HepG2 (cell line): ENCODE data around the gene TBCD. TPM values are rescaled to one million over a fixed set of nuclear protein-coding genes. Genes with fewer than 3 reads are reported as not detected.

Experiments
- ATAC-seq: fragments of 200-7000 bp; cut with Tn5 transposase; 3 replicates; pipeline ENCODE4 v1.9.1; 2020; ENCODE audit warnings: mild to moderate bottlenecking, moderate library complexity
- BruUV-seq: library from RNA; stranded (reverse); fragments of 400-500 nt; replicated peaks from 2 replicates; lab custom pipeline; 2021; lab: Mats Ljungman, UMichigan
- CTCF ChIA-PET: fragments of 300-600 bp; formaldehyde crosslinking; extraction: SDS; loops from one replicate; lab custom pipeline; 2021; ENCODE audit warnings: low total read pairs, inconsistent platforms, low intra/inter-chr PET ratio; lab: Yijun Ruan, JAX
- POLR2A ChIA-PET: fragments of 350-600 bp; sonication (Branson Sonifier 250); formaldehyde crosslinking; loops from one replicate; lab custom pipeline; 2020; ENCODE audit warnings: antibody characterized with exemption, inconsistent platforms; lab: Yijun Ruan, JAX
- DNase-seq: peaks from one replicate; pipeline ENCODE4 v3.0.0-alpha.2; 2015; ENCODE audit warnings: low spot score
- FAIRE-seq: peaks from 3 replicates; lab custom pipeline; 2011; peaks lifted over from hg19 to GRCh38; lab: Jason Lieb, UNC
- H2AFZ ChIP-seq: one replicate; pipeline ENCODE4 v1.6.1; 2011; ENCODE audit warnings: low read length, inconsistent platforms
- H3K27ac ChIP-seq: fragments of 300-600 bp; 3 replicates; pipeline ENCODE4 v1.8.0; 2011; ENCODE audit warnings: mixed run types, mild to moderate bottlenecking, mixed read lengths, low read length, inconsistent platforms; ENCODE audit not compliant: insufficient read depth; ENCODE audit errors: extremely low read length
- H3K27me3 ChIP-seq, 2 experiments: fragments of 200-600 bp in 1 of 2; 2 replicates in 1 of 2; 3 replicates in 1 of 2; pipeline versions ENCODE4 v1.6.0 to v1.8.0; 2011; ENCODE audit warnings: low read length in 2 of 2, mild to moderate bottlenecking in 2 of 2, moderate library complexity in 2 of 2, inconsistent platforms in 1 of 2; ENCODE audit not compliant: insufficient read depth in 2 of 2, control insufficient read depth in 1 of 2
- H3K36me3 ChIP-seq, 2 experiments: fragments of 200-600 bp in 1 of 2; replicated peaks in 1 of 2; 2 replicates in 1 of 2; 3 replicates in 1 of 2; pipeline versions ENCODE4 v1.5.1 to v1.8.0; 2011; ENCODE audit warnings: low read length in 2 of 2, inconsistent platforms in 1 of 2; ENCODE audit not compliant: insufficient read depth in 2 of 2, control insufficient read depth in 1 of 2
- H3K4me1 ChIP-seq: 2 replicates; pipeline ENCODE4 v1.5.1; 2012; ENCODE audit warnings: low read length, inconsistent platforms; ENCODE audit not compliant: insufficient read depth
- H3K4me2 ChIP-seq: 2 replicates; pipeline ENCODE4 v1.6.0; 2011; ENCODE audit warnings: low read depth, low read length, inconsistent platforms
- H3K4me3 ChIP-seq, 3 experiments: fragments of 200-600 bp in 1 of 3; sonication (generic), shearing (Covaris generic) in 1 of 3; replicated peaks in 1 of 3; 2 replicates each; pipeline ENCODE4 v1.5.1; 2011 to 2016; ENCODE audit warnings: low read length in 3 of 3, inconsistent platforms in 2 of 3, low read depth in 2 of 3, mild to moderate bottlenecking in 2 of 3, control low read depth in 1 of 3, mixed read lengths in 1 of 3; ENCODE audit not compliant: insufficient read depth in 1 of 3
- H3K79me2 ChIP-seq: one replicate; pipeline ENCODE4 v1.6.1; 2011; ENCODE audit warnings: low read length, inconsistent platforms; ENCODE audit not compliant: insufficient read depth
- H3K9ac ChIP-seq: 2 replicates; pipeline ENCODE4 v1.6.0; 2011; ENCODE audit warnings: mild to moderate bottlenecking, low read depth, low read length, inconsistent platforms; ENCODE audit not compliant: insufficient read depth
- H3K9me3 ChIP-seq: 2 replicates; pipeline ENCODE4 v1.5.1; 2012; ENCODE audit warnings: mild to moderate bottlenecking, low read length
- H4K20me1 ChIP-seq: 2 replicates; pipeline ENCODE4 v1.6.0; 2011; ENCODE audit warnings: inconsistent platforms, mild to moderate bottlenecking, low read length, moderate library complexity; ENCODE audit not compliant: insufficient read depth
- AGO2 ChIP-seq: fragments of 200-400 bp; formaldehyde crosslinking; optimal IDR thresholded peaks from 2 replicates; pipeline ENCODE3; 2017; ENCODE audit warnings: mild to moderate bottlenecking, low read depth, low read length, moderate library complexity
- BCL6 ChIP-seq: IDR thresholded peaks from 2 replicates; pipeline ENCODE4 v1.6.1; 2016; ENCODE audit warnings: missing genetic modification reagents, missing compliant biosample characterization
- BHLHE40 ChIP-seq: IDR thresholded peaks from 2 replicates; pipeline ENCODE4 v1.6.1; 2011; ENCODE audit warnings: low read length, improper control_type of control experiment
- CHD4 ChIP-seq: fragments of 200-600 bp; sonication (generic); IDR thresholded peaks from 2 replicates; pipeline ENCODE4 v1.7.0; 2017; ENCODE audit warnings: mild to moderate bottlenecking, low read length, borderline replicate concordance
- CREBL2 ChIP-seq: sonication (generic); formaldehyde crosslinking; IDR thresholded peaks from 2 replicates; pipeline ENCODE4 v1.8.1; 2023; ENCODE audit warnings: missing genetic modification reagents, mild to moderate bottlenecking, borderline replicate concordance
- NKX3-1 ChIP-seq: sonication (generic); formaldehyde crosslinking; IDR thresholded peaks from 2 replicates; pipeline ENCODE4 v1.5.0; 2020; ENCODE audit warnings: missing genetic modification reagents
- SIN3A ChIP-seq: IDR thresholded peaks from 2 replicates; pipeline ENCODE4 v1.6.1; 2011; ENCODE audit warnings: low read depth, mild to moderate bottlenecking, control low read depth, low read length, borderline replicate concordance
- SPEN ChIP-seq: sonication (generic); formaldehyde crosslinking; IDR thresholded peaks from 2 replicates; pipeline ENCODE4 v1.5.1; 2020; ENCODE audit warnings: low read depth, mild to moderate bottlenecking, missing genetic modification reagents
- ZFP82 ChIP-seq: sonication (generic); formaldehyde crosslinking; IDR thresholded peaks from 2 replicates; pipeline ENCODE4 v1.5.1; 2020; ENCODE audit warnings: mild to moderate bottlenecking, missing genetic modification reagents, borderline replicate concordance
- ZKSCAN8 ChIP-seq: IDR thresholded peaks from 2 replicates; pipeline ENCODE4 v1.6.1; 2016; ENCODE audit warnings: borderline replicate concordance, missing genetic modification reagents, missing compliant biosample characterization
- ZNF280D ChIP-seq: sonication (generic); formaldehyde crosslinking; IDR thresholded peaks from 2 replicates; pipeline ENCODE4 v1.5.1; 2020; ENCODE audit warnings: mild to moderate bottlenecking, missing genetic modification reagents
- ZNF460 ChIP-seq: sonication (generic); formaldehyde crosslinking; IDR thresholded peaks from 2 replicates; pipeline ENCODE4 v1.5.1; 2020; ENCODE audit warnings: missing genetic modification reagents, mild to moderate bottlenecking, borderline replicate concordance
- WGBS: methylation state at CpG from one replicate; pipeline ENCODE4 v1.1.6; 2017; ENCODE audit warnings: low lambda C conversion rate; 5-methylcytosine and 5-hydroxymethylcytosine counted together
- in situ Hi-C: cut with HindIII; loops from 2 replicates; pipeline ENCODE4 v1.10.0; 2017; ENCODE audit warnings: low pct_unique_long_range_greater_than_20kb; ENCODE audit not compliant: extremely low pct_ligation_motif_present
- intact Hi-C: fragments of 100-400 bp; cut with micrococcal nuclease; formaldehyde crosslinking; loops from one replicate; pipeline ENCODE4 v1.10.0; 2022; ENCODE audit not compliant: unreplicated experiment
- polyA plus RNA-seq, 8 experiments: library from polyadenylated mRNA; depleted of rRNA in 3 of 8; stranded (reverse) in 7 of 8; unstranded in 1 of 8; fragments of >200 nt; fragmentation: Illumina TruSeq in 4 of 8; extraction: Trizol in 4 of 8; gene quantifications; 2 replicates each; pipeline versions ENCODE4 v1.2.1 to v1.2.3, GENCODE V29; 2011 to 2016; ENCODE audit warnings: low read depth in 4 of 8, missing spikeins in 1 of 8, mixed read lengths in 1 of 8; ENCODE audit not compliant: insufficient read depth in 1 of 8
- total RNA-seq, 5 experiments: library from RNA; depleted of rRNA; stranded (reverse); fragments of >200 nt; fragmentation: Illumina TruSeq; extraction: Trizol; gene quantifications; 2 replicates each; pipeline ENCODE4 v1.2.3, GENCODE V29; 2016; ENCODE audit warnings: low read depth in 1 of 5

TBCD gene
- total and polyA plus RNA-seq, 2 of the 13 experiments (the other 11 are each of a cell fraction or from before 2014, with no cell fraction given): 33.9 to 54.8 TPM

GRCh38 chr17:82943751-82944150 lies 191.9 kb downstream of the TBCD start:
- Histone ChIP-seq H2AFZ (no peak overlapping the region), H3K4me3 (no peak overlapping the region), H3K4me2 (no peak overlapping the region), H4K20me1 (no peaks in the 10 kb centered on the region)
- no TSS peak for BruUV-seq
- TF ChIP-seq SPEN (CRISPR knock-in tag): no peak
- peak; percentile 37 for TF ChIP-seq AGO2
- TF ChIP-seq, all 625 proteins: peak for 1
- ATAC-seq: no peak
- Histone ChIP-seq H3K4me1 (no peaks in the 10 kb centered on the region), H3K9me3 (peaks cover 19% of the 10 kb centered on the region), H3K79me2 (no peaks in the 10 kb centered on the region), H3K36me3 (peaks cover 20 to 58% of the 10 kb centered on the region in 2 experiments), H3K27ac (no peak overlapping the region), H3K9ac (no peak overlapping the region), H3K27me3 (no peaks in the 10 kb centered on the region)
- DNase-seq: no peak
- 98% methylated on average over 8 of the region's 8 CpGs for WGBS
- ChIA-PET CTCF (no interaction called here), POLR2A (no interaction called here)
- no peak for FAIRE-seq
- intact Hi-C loops (no loop called here), in situ Hi-C loops (no loop called here)

- POLR2A ChIA-PET: no interaction called here
- CTCF ChIA-PET: no interaction called here
Measured at GRCh38 chr17:82944990-82945389, 193.1 kb downstream of the TBCD start.

More at GRCh38 chr17:82944990-82945389, 193.1 kb downstream of the TBCD start:
- no peak for DNase-seq
- in situ Hi-C loops (no loop called here), intact Hi-C loops (no loop called here)
- peaks cover 19% of the 10 kb centered on the region for H3K9me3 ChIP-seq
- no peak overlapping the region for H3K4me2 ChIP-seq
- no peaks in the 10 kb centered on the region for H3K79me2 ChIP-seq
- H3K27me3 ChIP-seq: no peaks in the 10 kb centered on the region
- no peak overlapping the region for H3K9ac ChIP-seq
- H4K20me1 ChIP-seq: no peaks in the 10 kb centered on the region
- FAIRE-seq: no peak
- H3K4me3 ChIP-seq: no peak overlapping the region
- peaks cover 17 to 54% of the 10 kb centered on the region in 2 experiments for H3K36me3 ChIP-seq
- H3K4me1 ChIP-seq: no peaks in the 10 kb centered on the region
- BruUV-seq: no TSS peak
- H3K27ac ChIP-seq: no peak overlapping the region
- H2AFZ ChIP-seq: no peak overlapping the region
- TF ChIP-seq ZFP82 (CRISPR knock-in tag) (peak; percentile 99), NKX3-1 (no peak), CHD4 (peak; percentile 65; the same call in 1 of the 2 replicates), CREBL2 (CRISPR knock-in tag) (no peak), ZNF280D (peak; percentile 72; the same call in 1 of the 2 replicates), SIN3A (no peak), BHLHE40 (no peak), BCL6 (CRISPR knock-in tag) (no peak), ZNF460 (CRISPR knock-in tag) (no peak), ZKSCAN8 (no peak)
- ATAC-seq: no peak
